Activated T-helper 17 cell treated with anti-CD3 and anti-CD28 coated beads, Interleukin-2, amount 50 U/mL, for 72 hours (primary cell): ENCODE results near the gene PTPRA. TPM values are rescaled to one million over a fixed set of nuclear protein-coding genes. Genes with fewer than 3 reads are reported as not detected.

Experiments
- total RNA-seq, 2 donors: library from RNA; stranded (reverse); gene quantifications; one replicate each; pipeline ENCODE4 v1.2.3, GENCODE V29; 2022

The PTPRA gene
- total RNA-seq, 2 donors from 2014 or later: 40.0 to 46.5 TPM

Other genes starting within 250 kb of the PTPRA start
- gene NOP56, start 220.8 kb upstream of the PTPRA start, total RNA-seq: 100 to 1,000 TPM; 261 to 583 TPM
- gene IDH3B, start 209.3 kb upstream of the PTPRA start, total RNA-seq: 100 to 1,000 TPM in 1 of 2 donors, 10 to 100 TPM in 1; 85.7 to 123 TPM
- gene EBF4, start 180.7 kb upstream of the PTPRA start, total RNA-seq: 1 to 10 TPM; 3.6 to 4.9 TPM
- under 1 TPM; 0.63 to 0.69 TPM for gene CPXM1, start 72.9 kb upstream of the PTPRA start, total RNA-seq
- not detected for gene C20orf141, start 58.5 kb upstream of the PTPRA start, total RNA-seq
- not detected for gene TMEM239, start 57.1 kb upstream of the PTPRA start, total RNA-seq
- gene PCED1A, start 32.8 kb upstream of the PTPRA start, total RNA-seq: 10 to 100 TPM; 15.0 to 38.5 TPM
- 10 to 100 TPM; 37.2 to 45.4 TPM for gene VPS16, start 32.7 kb upstream of the PTPRA start, total RNA-seq
- gene GNRH2, start 170.1 kb downstream of the PTPRA start, total RNA-seq: 10 to 100 TPM in 1 of 2 donors, under 1 TPM in 1; 0.61 to 13.7 TPM
- gene MRPS26, start 172.6 kb downstream of the PTPRA start, total RNA-seq: 10 to 100 TPM; 52.9 to 66.4 TPM
- gene OXT, start 198.1 kb downstream of the PTPRA start, total RNA-seq: not detected
- gene AVP, start 211.2 kb downstream of the PTPRA start, total RNA-seq: not detected